Activated T-cell treated with anti-CD3 and anti-CD28 coated beads, Interleukin-2, amount 50 U/mL, for 1 hour (primary cell): ENCODE data around the gene CDHR1.
"Not testable (repeated sequence)": the region's sequence is repeated elsewhere in the genome, so short reads cannot be mapped to it uniquely, and the experiment has no call there.

Experiments
- DNase-seq: peaks from one replicate; pipeline ENCODE4 v3.0.0-alpha.2; 2020

Gene CDHR1

DNA sequence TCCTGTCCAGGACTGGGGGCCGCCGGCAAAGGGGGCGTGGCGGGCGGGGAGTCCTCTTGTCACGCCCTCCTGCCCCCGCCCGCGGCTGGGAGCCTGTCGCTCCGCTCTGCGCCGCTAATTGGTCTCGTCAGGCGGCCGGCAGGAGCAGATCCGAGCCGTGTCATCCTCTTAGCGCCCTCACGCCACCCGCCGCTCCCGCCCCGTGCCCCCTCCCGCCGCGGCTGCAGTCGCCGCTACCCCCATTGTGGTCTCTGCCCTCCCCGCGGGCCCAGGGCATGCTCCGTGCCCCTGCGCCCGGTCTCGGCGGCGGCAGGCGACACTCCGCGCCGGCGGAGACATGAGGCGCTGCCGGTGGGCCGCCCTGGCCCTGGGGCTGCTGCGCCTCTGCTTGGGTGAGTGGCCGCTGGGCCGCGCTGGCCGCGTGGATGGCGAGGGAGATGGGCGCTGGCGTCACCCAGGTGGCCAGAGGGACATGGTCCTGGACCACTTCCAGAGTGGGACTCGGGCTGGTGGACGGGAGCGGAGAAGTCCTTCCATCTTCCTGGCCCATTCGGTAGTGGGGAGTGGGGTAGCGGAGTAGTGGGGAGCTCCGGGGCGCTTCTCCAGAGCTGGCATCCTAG lies at the start of gene CDHR1:
Gene CDHR1, plus strand, starts transcription at position 114 of the 620 bp plus-strand sequence. Its CDS starts 224 bp downstream, at position 338.
- DNase-seq = peak; percentile 54

GRCh38 chr10:84147347-84147746 lies 47.0 kb upstream of the CDHR1 start:
- DNase-seq = no peak

- DNase-seq = not testable (repeated sequence)
Measured at GRCh38 chr10:84148006-84148597, 46.2 kb upstream of the CDHR1 start.

DNA sequence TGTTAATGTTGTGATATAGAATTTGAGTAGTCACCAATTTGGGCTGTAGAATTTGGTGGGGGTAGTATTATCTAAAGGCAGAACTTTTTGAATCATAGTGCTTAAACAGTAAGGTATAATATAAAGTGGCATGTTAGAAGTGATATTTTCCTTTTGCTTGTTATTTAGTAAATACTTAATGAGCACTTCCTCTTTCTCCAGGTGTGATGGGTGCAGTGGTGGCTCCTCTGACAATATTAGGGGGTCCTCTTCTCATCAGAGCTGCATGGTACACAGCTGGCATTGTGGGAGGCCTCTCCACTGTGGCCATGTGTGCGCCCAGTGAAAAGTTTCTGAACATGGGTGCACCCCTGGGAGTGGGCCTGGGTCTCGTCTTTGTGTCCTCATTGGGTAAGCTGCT lies 44.5 kb upstream of the CDHR1 start:
- DNase-seq = no peak

GRCh38 chr10:84152769-84153168 lies 41.6 kb upstream of the CDHR1 start:
- no peak for DNase-seq

DNA sequence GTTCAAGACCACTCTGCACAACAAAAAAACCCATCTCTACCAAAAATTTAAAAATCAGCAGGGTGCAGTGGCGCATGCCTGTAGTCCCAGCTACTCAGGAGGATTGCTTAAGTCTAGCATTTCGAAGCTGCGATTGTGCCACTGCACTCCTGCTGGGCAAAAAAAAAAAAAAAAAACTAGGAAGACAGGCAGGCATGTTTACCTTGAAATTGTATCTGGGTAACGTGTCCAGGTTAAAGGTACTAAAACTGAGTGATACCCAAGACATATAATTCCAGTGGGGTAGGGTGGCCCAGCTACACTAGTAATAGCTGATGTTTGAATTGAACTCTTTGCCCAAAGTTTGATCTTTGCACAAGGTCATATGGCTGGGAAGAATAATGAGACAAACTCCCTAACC lies 38.8 kb upstream of the CDHR1 start:
- no peak for DNase-seq

- no peak for DNase-seq
Measured at GRCh38 chr10:84156009-84156408, 38.3 kb upstream of the CDHR1 start.

DNA sequence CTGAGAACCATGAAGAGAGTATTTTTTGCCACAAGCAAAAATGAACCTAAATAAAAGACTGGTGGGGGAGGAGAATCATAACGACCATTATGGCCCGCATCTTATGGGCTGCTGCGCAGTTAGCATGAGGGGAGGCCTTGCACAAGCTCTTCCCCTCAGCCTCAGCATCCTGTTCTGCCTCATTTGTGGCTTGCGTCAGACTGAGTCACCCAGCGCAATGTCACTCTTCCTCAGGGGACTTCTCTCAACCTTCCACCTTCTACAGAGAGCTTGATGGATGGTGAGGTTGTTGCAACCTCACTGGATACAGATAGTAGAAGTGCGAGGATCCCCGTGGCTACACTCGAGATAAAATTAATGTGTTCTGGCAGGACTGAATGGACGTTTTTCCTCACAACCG lies 37.6 kb upstream of the CDHR1 start:
- peak; percentile 49 for DNase-seq

DNA sequence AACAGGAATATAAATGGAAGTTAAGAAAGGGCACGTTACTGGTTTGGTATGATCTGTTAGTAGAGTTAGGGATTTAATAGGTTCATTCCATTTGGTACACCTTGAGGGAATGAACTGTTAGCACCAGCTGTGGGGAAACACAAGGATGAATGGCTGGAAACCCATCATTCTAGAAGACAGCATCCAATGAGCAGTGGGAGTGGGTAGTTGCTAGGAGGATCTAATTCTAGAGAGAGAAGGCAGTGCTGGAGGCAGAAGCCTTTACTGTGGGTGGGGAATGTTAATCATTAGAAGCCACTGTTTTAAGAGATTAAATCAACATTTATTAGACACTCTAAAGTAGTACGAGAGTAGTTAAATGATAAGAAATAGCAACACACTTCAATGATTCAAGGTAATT lies 36.3 kb upstream of the CDHR1 start:
- DNase-seq = no peak

- no peak for DNase-seq
Measured at GRCh38 chr10:84158550-84158949, 35.8 kb upstream of the CDHR1 start.

DNA sequence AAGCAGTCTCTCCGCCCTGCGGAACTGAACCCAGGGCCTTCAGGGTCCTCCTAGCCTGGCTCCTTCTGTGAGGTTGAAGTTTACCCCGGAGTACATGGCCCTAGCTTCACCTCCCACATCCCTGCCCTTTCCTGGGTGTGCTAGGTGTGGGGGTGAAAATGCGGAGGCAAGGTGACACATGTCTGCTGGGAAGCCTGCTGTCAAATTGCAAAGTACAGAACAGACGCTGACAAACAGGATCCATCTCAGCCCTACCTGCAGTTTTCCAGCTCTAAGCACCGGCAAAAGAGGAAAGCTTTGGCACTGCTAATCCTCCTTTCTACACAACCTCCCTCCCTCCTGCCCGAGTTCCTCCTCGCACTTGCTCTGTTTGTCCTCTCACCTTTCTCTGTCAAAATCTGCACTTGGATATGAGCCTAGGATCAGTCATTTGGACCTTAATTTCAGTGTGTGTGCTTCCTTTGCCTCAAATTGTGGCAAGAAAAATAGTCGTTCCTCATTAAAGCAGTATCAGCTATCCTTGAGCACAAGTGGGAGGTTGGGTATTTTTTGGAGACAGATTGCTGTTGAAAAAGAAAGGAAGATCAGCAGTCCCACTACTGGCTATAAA lies 35.2 kb upstream of the CDHR1 start:
- no peak for DNase-seq

GRCh38 chr10:84160663-84161362 lies 33.5 kb upstream of the CDHR1 start:
- no peak for DNase-seq

- DNase-seq = no peak
Measured at GRCh38 chr10:84163996-84164395, 30.3 kb upstream of the CDHR1 start.

DNA sequence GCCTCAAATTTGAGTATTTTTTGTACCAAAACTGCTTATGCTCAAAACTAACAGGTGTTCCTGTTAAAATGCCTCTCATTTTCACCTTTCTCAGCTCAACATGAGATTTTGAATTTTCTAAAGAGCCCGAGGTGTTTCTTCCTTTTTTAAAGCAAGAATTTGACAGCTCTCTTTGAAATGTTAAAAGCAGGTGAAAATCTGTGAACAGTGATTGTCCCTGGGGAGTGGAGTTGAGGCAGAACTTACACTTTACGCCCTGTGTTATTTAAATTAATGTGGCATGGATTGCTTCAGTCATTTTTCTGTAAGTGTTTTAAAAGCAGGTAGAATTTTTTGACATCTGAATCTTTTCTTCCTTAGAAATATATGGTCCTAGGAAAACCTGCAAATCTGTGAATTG lies 29.9 kb upstream of the CDHR1 start:
- DNase-seq = no peak

- no peak for DNase-seq
Measured at GRCh38 chr10:84166620-84167288, 27.6 kb upstream of the CDHR1 start.

- not testable (repeated sequence) for DNase-seq
Measured at GRCh38 chr10:84167289-84167653, 27.1 kb upstream of the CDHR1 start.

GRCh38 chr10:84168382-84168781 lies 26.0 kb upstream of the CDHR1 start:
- not testable (repeated sequence) for DNase-seq

DNA sequence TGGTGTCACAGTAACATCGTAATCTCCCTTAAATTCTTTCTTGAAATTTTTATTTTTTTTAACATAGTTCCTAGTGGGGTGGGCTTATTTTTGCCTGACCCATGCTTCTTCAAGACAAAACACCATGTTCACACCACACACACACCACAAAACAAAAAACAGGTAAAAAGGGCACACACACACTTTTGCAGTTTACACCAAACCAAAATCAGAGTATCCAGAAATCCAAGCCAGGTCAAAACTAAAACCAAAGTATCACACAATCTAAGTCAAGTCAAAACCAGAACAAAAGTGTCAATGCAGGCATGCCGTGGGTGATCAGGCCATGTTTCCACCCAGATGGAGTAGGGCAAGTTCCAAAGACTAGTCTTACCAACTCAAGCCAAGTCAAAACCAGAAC lies 23.1 kb upstream of the CDHR1 start:
- not testable (repeated sequence) for DNase-seq

DNA sequence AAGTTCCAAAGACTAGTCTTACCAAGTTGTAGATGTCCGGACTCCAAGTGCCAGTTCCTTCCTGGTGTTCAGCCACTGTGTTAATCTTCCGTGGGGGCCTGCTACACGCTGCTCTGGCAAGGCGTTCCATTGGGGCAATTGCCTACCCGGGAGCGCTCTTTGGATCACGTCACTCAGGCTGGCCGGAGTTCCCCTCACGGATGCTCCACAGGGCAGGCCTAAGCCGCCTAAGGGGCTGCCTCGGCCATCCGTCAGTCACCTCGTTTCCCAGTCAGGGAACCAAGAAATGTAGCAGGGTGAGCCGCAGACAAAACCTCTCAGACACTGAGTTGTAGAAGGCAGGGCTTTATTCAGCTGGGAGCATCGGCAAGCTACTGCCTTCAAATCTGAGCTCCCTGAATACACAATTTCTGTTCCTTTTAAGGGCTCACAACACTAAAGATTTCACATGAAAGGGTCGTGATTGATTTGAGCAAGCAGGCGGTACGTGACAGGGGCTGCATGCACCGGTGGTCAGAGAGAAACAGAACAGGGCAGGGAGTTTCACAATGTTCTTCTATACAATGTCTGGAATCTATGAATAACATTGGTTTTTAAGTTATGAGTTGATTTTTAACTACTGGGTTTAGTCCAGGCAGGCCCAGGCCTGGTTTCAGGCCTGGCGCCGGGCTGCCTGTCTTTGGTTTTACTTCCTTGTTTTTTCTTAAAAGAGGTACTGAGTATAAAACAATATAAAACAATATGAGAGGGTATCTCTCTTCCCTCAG lies 22.5 kb upstream of the CDHR1 start:
- not testable (repeated sequence) for DNase-seq

- no peak for DNase-seq
Measured at GRCh38 chr10:84172467-84173356, 21.6 kb upstream of the CDHR1 start.

DNA sequence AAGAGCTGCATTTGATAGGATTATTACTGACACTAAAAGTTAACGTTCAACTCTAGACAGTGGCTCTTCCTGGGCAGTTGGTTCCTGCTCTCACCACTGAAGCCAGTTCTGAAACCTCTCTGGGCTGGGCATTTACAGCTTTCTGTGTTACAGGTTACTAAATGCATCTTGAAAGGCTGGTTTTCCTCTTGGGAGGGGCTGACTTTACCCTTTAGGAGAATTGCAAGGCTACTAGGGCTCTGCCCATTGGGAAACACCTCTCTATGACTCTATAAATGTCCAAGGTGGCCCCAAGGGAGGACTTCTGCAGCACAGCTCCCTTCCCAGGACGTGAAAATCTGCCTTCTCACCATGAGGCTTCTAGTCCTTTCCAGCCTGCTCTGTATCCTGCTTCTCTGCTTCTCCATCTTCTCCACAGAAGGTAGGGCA lies 20.8 kb upstream of the CDHR1 start, which contains the start of gene GPR15LG:
Gene GPR15LG, plus strand, starts transcription at position 301 of the 429 bp plus-strand sequence. Its CDS starts 51 bp downstream, at position 352.
- no peak for DNase-seq
